ENCODE data around the gene NUDT22. TPM values are rescaled to one million over a fixed set of nuclear protein-coding genes. Genes with fewer than 3 reads are reported as not detected.

The NUDT22 gene
- total RNA-seq, 1 donor from 2014 or later: 40.8 TPM

- Mint-ChIP-seq H3K4me1 (peaks cover 21% of the 10 kb centered on the region), H3K4me3 (peak overlapping the region; percentile 83)
Measured at GRCh38 chr11:64253481-64253880, 27.4 kb downstream of the NUDT22 start.

GRCh38 chr11:64254326-64254725, 28.3 kb downstream of the NUDT22 start:
- Mint-ChIP-seq H3K4me3 (no peak overlapping the region), H3K4me1 (peaks cover 22% of the 10 kb centered on the region), H3K36me3 (ENCODE audit: low read depth) (peaks cover 4% of the 10 kb centered on the region), H3K9me3 (no peaks in the 10 kb centered on the region), H3K27me3 (ENCODE audit: low read depth) (no peaks in the 10 kb centered on the region), H3K27ac (ENCODE audit: unreplicated experiment) (no peak overlapping the region)
- TF ChIP-seq, protein P1, sequence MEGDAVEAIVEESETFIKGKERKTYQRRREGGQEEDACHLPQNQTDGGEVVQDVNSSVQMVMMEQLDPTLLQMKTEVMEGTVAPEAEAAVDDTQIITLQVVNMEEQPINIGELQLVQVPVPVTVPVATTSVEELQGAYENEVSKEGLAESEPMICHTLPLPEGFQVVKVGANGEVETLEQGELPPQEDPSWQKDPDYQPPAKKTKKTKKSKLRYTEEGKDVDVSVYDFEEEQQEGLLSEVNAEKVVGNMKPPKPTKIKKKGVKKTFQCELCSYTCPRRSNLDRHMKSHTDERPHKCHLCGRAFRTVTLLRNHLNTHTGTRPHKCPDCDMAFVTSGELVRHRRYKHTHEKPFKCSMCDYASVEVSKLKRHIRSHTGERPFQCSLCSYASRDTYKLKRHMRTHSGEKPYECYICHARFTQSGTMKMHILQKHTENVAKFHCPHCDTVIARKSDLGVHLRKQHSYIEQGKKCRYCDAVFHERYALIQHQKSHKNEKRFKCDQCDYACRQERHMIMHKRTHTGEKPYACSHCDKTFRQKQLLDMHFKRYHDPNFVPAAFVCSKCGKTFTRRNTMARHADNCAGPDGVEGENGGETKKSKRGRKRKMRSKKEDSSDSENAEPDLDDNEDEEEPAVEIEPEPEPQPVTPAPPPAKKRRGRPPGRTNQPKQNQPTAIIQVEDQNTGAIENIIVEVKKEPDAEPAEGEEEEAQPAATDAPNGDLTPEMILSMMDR (conservative IDR thresholded peaks at IDR 0.05): no peak
- no peak for DNase-seq (ENCODE audit: low read depth, low spot score)

More at GRCh38 chr11:64253481-64253880, 27.4 kb downstream of the NUDT22 start:
- Mint-ChIP-seq H3K27me3 (ENCODE audit: low read depth) (no peaks in the 10 kb centered on the region), H3K9me3 (no peaks in the 10 kb centered on the region), H3K27ac (ENCODE audit: unreplicated experiment) (no peak overlapping the region), H3K36me3 (ENCODE audit: low read depth) (peaks cover 2% of the 10 kb centered on the region)
- TF ChIP-seq, protein P1 (conservative IDR thresholded peaks at IDR 0.05): no peak
- DNase-seq (ENCODE audit: low read depth, low spot score): no peak

GRCh38 chr11:64255135-64256128, 29.4 kb downstream of the NUDT22 start:
- TF ChIP-seq, protein P1 (conservative IDR thresholded peaks at IDR 0.05): no peak
- Mint-ChIP-seq H3K27me3 (ENCODE audit: low read depth) (no peaks in the 10 kb centered on the region), H3K36me3 (ENCODE audit: low read depth) (peaks cover 13% of the 10 kb centered on the region), H3K27ac (ENCODE audit: unreplicated experiment) (peak overlapping the region; percentile 19), H3K9me3 (no peaks in the 10 kb centered on the region), H3K4me3 (peak overlapping the region; percentile 27), H3K4me1 (peaks cover 23% of the 10 kb centered on the region)
- DNase-seq (ENCODE audit: low read depth, low spot score): no peak

DNA sequence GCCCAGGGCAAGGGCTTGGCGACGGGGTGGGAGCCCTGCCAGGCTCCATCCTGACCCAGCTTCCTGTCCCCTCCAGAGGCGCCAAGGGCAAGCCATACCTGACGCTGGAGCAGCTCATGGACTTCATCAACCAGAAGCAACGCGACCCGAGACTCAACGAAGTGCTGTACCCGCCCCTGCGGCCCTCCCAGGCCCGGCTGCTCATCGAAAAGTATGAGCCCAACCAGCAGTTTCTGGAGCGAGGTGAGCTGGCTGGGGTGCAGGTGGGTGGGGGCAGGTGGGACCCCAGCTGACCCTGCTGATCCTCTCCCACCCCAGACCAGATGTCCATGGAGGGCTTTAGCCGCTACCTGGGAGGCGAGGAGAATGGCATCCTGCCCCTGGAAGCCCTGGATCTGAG, 30.2 kb downstream of the NUDT22 start:
- TF ChIP-seq, protein P1 (conservative IDR thresholded peaks at IDR 0.05): no peak
- Mint-ChIP-seq H3K27me3 (ENCODE audit: low read depth) (no peaks in the 10 kb centered on the region), H3K4me3 (no peak overlapping the region), H3K27ac (ENCODE audit: unreplicated experiment) (no peak overlapping the region), H3K36me3 (ENCODE audit: low read depth) (peaks cover 13% of the 10 kb centered on the region), H3K9me3 (no peaks in the 10 kb centered on the region), H3K4me1 (peaks cover 23% of the 10 kb centered on the region)
- no peak for DNase-seq (ENCODE audit: low read depth, low spot score)

- no peaks in the 10 kb centered on the region for H3K9me3 Mint-ChIP-seq
- TF ChIP-seq, protein P1 (conservative IDR thresholded peaks at IDR 0.05): no peak
- H3K4me1 Mint-ChIP-seq: peaks cover 18% of the 10 kb centered on the region
- H3K27me3 Mint-ChIP-seq (ENCODE audit: low read depth): no peaks in the 10 kb centered on the region
- DNase-seq (ENCODE audit: low read depth, low spot score): no peak
- H3K36me3 Mint-ChIP-seq (ENCODE audit: low read depth): peaks cover 15% of the 10 kb centered on the region
- H3K27ac Mint-ChIP-seq (ENCODE audit: unreplicated experiment): no peak overlapping the region
- no peak overlapping the region for H3K4me3 Mint-ChIP-seq
Measured at GRCh38 chr11:64258356-64258755, 32.3 kb downstream of the NUDT22 start.

Data from neural crest cell (in vitro differentiated cells).